WI38 (cell line): ENCODE data around the gene LGMN.
"Not testable (repeated sequence)": the region's sequence is repeated elsewhere in the genome, so short reads cannot be mapped to it uniquely, and the experiment has no call there.

ENCODE experiments used
- H3K4me3 ChIP-seq: 2 replicates; pipeline ENCODE4 v1.5.1; 2011; ENCODE audit warnings: low read depth, mild to moderate bottlenecking, control low read depth, low read length
- TF ChIP-seq, protein P1 (sequence below): IDR thresholded peaks from 2 replicates; pipeline ENCODE4 v1.5.1; 2012; ENCODE audit warnings: low read depth, mild to moderate bottlenecking, control low read depth, low read length

LGMN gene

DNA sequence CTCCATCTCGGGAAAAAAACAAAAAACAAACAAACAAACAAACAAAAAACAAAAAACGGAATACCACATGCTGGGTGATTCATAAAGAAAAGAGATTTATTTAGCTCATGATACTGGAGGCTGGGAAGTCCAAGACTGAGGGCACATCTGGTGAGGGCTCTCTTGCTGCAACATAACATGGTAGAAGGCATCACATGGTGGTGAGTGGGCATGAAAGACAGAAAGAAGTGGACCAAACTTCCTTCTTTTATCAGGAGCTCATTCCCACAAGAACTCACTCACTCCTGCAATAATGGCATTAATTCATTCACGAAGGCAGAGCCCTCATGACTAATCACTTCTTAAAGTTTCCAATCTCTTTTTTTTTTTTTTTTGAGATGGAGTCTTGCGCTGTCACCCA lies 8.0 kb upstream of the LGMN start:
- H3K4me3 ChIP-seq: no peak overlapping the region
- TF ChIP-seq, protein P1, sequence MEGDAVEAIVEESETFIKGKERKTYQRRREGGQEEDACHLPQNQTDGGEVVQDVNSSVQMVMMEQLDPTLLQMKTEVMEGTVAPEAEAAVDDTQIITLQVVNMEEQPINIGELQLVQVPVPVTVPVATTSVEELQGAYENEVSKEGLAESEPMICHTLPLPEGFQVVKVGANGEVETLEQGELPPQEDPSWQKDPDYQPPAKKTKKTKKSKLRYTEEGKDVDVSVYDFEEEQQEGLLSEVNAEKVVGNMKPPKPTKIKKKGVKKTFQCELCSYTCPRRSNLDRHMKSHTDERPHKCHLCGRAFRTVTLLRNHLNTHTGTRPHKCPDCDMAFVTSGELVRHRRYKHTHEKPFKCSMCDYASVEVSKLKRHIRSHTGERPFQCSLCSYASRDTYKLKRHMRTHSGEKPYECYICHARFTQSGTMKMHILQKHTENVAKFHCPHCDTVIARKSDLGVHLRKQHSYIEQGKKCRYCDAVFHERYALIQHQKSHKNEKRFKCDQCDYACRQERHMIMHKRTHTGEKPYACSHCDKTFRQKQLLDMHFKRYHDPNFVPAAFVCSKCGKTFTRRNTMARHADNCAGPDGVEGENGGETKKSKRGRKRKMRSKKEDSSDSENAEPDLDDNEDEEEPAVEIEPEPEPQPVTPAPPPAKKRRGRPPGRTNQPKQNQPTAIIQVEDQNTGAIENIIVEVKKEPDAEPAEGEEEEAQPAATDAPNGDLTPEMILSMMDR: no peak

DNA sequence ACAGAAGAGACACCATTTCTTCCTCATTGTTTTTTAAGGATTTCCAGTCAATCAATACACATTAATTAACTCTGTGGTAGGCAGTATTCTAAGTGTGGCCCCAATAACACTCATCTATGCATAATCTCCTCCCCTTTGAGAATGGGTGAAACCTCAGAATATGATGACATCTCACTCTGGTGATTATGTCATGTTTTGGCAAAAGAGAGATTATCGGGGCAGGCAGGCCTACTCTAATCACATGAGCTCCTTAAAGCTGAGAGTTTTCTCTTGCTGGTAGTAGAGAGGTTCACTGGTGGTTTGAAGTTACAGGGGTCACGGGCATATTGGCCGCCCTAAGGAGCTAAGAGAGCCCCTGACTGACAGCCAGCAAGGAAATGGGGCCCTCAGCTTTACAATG lies 7.1 kb upstream of the LGMN start:
- TF ChIP-seq, protein P1: no peak
- H3K4me3 ChIP-seq: no peak overlapping the region

DNA sequence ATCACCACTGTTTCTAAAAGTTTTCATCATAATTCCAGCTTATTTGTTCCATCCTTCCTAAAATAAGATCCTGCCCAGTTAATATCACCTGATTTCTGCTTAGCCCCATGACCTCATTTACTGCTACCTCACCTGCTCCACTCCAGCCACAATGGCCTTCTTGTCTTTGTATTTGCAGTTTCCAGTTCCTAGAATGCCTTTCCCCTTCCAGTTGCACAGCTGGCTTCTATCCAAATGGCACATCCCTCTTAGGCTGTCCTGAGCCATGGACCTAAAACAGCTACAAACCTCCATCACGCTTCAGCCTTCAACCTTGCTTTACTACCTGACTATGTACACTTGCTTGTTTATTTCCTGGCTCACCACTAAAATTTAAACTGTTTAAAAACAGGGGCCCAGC lies 6.5 kb upstream of the LGMN start:
- H3K4me3 ChIP-seq: no peak overlapping the region
- TF ChIP-seq, protein P1: no peak

DNA sequence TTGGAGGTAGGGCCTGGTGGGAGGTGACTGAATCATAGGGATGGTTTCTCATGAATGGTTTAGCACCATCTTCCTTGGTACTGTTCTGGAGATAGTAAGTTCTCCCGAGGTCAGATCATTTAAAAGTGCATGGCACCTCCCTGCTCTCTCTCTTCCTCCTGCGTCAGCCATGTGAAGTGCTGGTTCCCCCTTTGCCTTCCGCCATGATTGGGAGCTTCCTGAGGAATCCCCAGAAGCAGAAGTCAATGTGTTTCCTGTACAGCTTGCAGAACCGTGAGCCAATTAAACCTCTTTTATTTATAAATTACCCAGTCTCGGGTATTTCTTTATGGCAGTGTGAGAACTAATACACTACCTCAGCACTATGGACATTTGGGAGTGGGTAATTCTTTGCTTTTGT lies 4.8 kb upstream of the LGMN start:
- no peak overlapping the region for H3K4me3 ChIP-seq
- TF ChIP-seq, protein P1: no peak

DNA sequence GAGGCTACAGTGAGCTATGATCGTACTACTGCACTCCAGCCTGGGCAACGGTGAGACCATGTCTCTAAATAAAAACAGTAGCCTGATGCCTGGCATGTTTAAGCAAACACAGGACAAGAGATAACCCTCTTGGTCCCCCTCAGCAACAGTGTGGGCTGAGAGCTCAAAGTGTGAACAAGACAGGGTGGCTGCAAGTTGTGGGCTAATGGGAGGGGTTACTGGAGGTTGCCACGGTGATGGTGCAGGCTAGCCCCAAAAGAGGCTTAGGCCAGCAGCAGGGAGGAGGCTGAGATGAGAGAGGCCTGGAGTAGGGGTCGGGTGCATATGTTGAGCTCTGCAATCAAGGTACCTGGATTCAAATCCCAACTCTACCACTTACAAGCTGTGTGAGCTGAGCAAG lies 3.4 kb upstream of the LGMN start:
- H3K4me3 ChIP-seq: no peak overlapping the region
- TF ChIP-seq, protein P1: no peak

DNA sequence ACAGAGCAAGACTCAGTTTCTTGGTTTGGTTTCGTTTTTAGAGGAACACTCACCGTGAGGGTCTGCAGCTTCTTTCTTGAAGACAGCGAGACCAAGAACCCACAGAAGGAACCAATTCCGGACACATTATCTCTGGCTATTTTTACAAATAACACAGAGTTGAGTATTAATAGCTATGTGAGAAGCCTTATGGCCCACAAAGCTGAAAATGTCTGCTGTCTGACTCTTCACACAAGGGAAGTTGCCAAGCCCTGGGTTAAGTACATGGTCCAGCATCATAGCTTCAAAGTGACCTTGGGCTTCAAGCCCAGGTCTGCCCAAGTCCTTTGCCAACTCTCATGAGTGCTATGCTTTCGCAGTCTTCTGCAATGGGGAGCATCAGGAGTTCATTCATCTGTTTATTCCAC lies 2.6 kb upstream of the LGMN start:
- H3K4me3 ChIP-seq: no peak overlapping the region
- TF ChIP-seq, protein P1: no peak

DNA sequence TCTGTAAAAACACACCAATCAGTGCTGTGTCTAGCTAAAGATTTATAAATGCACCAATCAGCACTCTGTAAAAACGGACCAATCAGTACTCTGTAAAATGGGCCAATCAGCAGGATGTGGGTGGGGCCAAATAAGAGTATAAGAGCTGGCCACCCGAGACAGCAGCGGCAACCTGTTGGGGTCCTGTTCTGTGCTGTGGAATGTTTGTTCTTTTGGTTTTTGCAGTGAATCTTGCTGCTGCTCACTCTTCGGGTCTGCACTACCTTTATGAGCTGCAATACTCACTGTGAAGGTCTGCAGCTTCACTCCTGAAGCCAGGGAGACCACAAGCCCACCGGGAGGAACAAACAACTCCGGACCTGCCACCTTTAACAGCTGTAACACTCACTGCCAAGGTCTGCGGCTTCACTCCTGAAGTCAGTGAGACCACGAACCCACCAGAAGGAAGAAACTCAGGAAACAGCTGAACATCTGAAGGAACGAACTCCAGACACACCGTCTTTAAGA lies 1.8 kb upstream of the LGMN start:
- not testable (repeated sequence) for H3K4me3 ChIP-seq

DNA sequence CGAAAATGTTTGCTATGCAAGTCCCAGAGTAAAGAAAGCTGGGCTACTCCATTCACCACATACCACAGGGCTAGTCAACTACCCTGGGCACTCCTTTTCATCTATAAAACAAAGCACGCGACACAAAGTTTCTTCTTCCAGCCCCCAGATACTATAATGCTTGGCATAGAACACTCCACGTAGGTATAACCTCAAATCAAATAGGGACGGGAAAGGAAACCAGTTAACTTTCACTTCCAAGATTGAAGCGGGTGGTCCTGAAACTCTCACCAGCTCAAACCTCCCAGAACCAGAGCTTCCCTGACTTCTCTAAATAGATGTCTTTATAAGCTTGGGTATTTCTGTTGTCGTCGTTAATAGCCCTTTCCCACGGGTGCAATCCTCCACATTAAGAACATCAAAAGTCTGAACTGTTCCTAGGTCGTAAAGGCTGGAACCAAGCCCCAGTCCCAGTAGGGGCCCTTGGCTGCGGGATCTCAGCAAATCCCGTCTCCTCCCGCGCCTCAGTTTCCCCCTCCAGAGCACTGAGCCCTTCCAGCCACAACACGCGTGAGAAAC lies 647 bp downstream of the LGMN start:
- TF ChIP-seq, protein P1: no peak

More for the DNA sequence above, 647 bp downstream of the LGMN start:
- H3K4me3 ChIP-seq: peak overlapping the region; percentile 61
